Measurements from ENCODE around the gene MCCC2. TPM values are rescaled to one million over a fixed set of nuclear protein-coding genes. Genes with fewer than 3 reads are reported as not detected.
"Not testable (repeated sequence)": the region's sequence is repeated elsewhere in the genome, so short reads cannot be mapped to it uniquely, and the experiment has no call there.

Gene MCCC2
- polyA plus RNA-seq (2011; rRNA removed): 16.2 and 24.1 TPM in 2 replicates
- 10.8 and 12.6 TPM in 2 replicates for polyA minus RNA-seq (2011; rRNA and poly(A)+ RNA removed)

GRCh38 chr5:71586941-71587765, at the start of gene MCCC2:
TSS of gene MCCC2 (plus strand) at chr5:71587340. CDS start at chr5:71587426, 86 bp downstream.
- no peak for TF ChIP-seq CTCF (IDR thresholded peaks at IDR 0.05; ENCODE audit: insufficient read depth, low read depth, low read length)
- DNase-seq (ENCODE audit: low read depth): peak; percentile 68
- POLR2A ChIA-PET: interaction anchor here (0.6 kb wide), 1 partner anchor 53 kb away, joined by 15 read pairs; no protein-coding TSS in a partner anchor
- Histone ChIP-seq H3K27me3 (ENCODE audit: control insufficient read depth, insufficient read depth, low read length) (no peaks in the 10 kb centered on the region), H3K4me3 (ENCODE audit: low read depth, low read length) (peak within 1 kb of the TSS; percentile 79), H3K36me3 (ENCODE audit: control insufficient read depth, insufficient read depth, low read length) (no peaks in the 10 kb centered on the region)
- CTCF ChIA-PET: interaction anchor here (0.8 to 1.0 kb wide), 2 partner anchors 31 to 171 kb away, joined by 3 to 6 read pairs; no protein-coding TSS in a partner anchor

GRCh38 chr5:71537687-71538086, 49.5 kb upstream of the MCCC2 start:
- ChIA-PET CTCF (no interaction called here), POLR2A (no interaction called here)
- Histone ChIP-seq H3K36me3 (ENCODE audit: control insufficient read depth, insufficient read depth, low read length) (peaks cover 3% of the 10 kb centered on the region; the same call in 1 of the 2 replicates), H3K27me3 (ENCODE audit: control insufficient read depth, insufficient read depth, low read length) (no peaks in the 10 kb centered on the region), H3K4me3 (ENCODE audit: low read depth, low read length) (no peak overlapping the region)
- no peak for DNase-seq (ENCODE audit: low read depth)
- no peak for TF ChIP-seq CTCF (IDR thresholded peaks at IDR 0.05; ENCODE audit: insufficient read depth, low read depth, low read length)

GRCh38 chr5:71550885-71551284, 36.3 kb upstream of the MCCC2 start:
- H3K27me3 ChIP-seq (ENCODE audit: control insufficient read depth, insufficient read depth, low read length); H3K4me3 ChIP-seq (ENCODE audit: low read depth, low read length); DNase-seq (ENCODE audit: low read depth); H3K36me3 ChIP-seq (ENCODE audit: control insufficient read depth, insufficient read depth, low read length); POLR2A ChIA-PET: not testable (repeated sequence)
- CTCF ChIA-PET: interaction anchor here (1.0 kb wide), 1 partner anchor 9 kb away, joined by 3 read pairs; no protein-coding TSS in a partner anchor

- H3K36me3 ChIP-seq (ENCODE audit: control insufficient read depth, insufficient read depth, low read length); POLR2A ChIA-PET: not testable (repeated sequence)
Measured at GRCh38 chr5:71551582-71551981, 35.6 kb upstream of the MCCC2 start.

GRCh38 chr5:71552026-71552749, 35.0 kb upstream of the MCCC2 start:
- POLR2A ChIA-PET; CTCF ChIA-PET; DNase-seq (ENCODE audit: low read depth); H3K36me3 ChIP-seq (ENCODE audit: control insufficient read depth, insufficient read depth, low read length); H3K4me3 ChIP-seq (ENCODE audit: low read depth, low read length); H3K27me3 ChIP-seq (ENCODE audit: control insufficient read depth, insufficient read depth, low read length): not testable (repeated sequence)

More at GRCh38 chr5:71551582-71551981, 35.6 kb upstream of the MCCC2 start:
- DNase-seq (ENCODE audit: low read depth); CTCF ChIA-PET; H3K27me3 ChIP-seq (ENCODE audit: control insufficient read depth, insufficient read depth, low read length); H3K4me3 ChIP-seq (ENCODE audit: low read depth, low read length): not testable (repeated sequence)

GRCh38 chr5:71563161-71563560, 24.0 kb upstream of the MCCC2 start:
- TF ChIP-seq CTCF (IDR thresholded peaks at IDR 0.05; ENCODE audit: insufficient read depth, low read depth, low read length): no peak
- no peak for DNase-seq (ENCODE audit: low read depth)
- H3K4me3 ChIP-seq (ENCODE audit: low read depth, low read length): no peak overlapping the region
- POLR2A ChIA-PET: no interaction called here
- H3K27me3 ChIP-seq (ENCODE audit: control insufficient read depth, insufficient read depth, low read length): no peaks in the 10 kb centered on the region
- H3K36me3 ChIP-seq (ENCODE audit: control insufficient read depth, insufficient read depth, low read length): peaks cover 8% of the 10 kb centered on the region
- CTCF ChIA-PET: no interaction called here

All from BJ (cell line).